ENCODE results near the gene GLMN.

DNA sequence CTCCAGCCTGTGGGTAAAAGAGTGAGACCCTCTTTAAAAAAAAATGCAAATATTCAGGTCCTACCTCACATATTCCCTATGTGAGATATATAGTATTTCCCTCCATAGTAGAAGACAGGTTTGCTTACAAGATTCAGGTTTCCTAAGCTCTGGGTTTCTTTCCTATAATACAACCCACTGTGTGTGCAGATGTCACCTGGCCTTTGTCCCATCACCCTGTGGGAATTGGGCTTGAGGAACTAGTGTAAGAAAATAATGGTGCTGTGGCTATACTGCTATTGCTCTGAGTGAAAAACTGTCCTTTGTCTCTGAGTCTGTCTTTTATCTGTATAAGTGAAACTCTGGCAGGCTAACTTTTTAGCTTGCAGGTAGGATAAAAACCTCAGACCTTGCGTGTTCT lies 68.1 kb downstream of the GLMN start:
- TF ChIP-seq EZH2phosphoT487 (IDR thresholded peaks at IDR 0.05; ENCODE audit: insufficient read depth, low read depth) (no peak), EZH2 (IDR thresholded peaks at IDR 0.05; ENCODE audit: insufficient read depth, poor library complexity, severe bottlenecking) (no peak)
